OCI-LY1 (cell line): ENCODE results near the gene PTPRJ.

ENCODE experiments used
- EZH2 ChIP-seq: fragments of 200-600 bp; sonication (generic), shearing (Covaris generic); IDR thresholded peaks from 2 replicates; pipeline ENCODE4 v1.8.0; 2017; ENCODE audit warnings: borderline replicate concordance, mixed run types, mild to moderate bottlenecking, antibody characterized with exemption, low read length, moderate library complexity, mixed read lengths
- TF ChIP-seq, protein P1 (sequence below): fragments of 200-600 bp; sonication (generic), shearing (Covaris generic); IDR thresholded peaks from 2 replicates; pipeline ENCODE4 v1.5.1; 2017; ENCODE audit warnings: mild to moderate bottlenecking, antibody characterized with exemption, low read length, moderate library complexity, mixed read lengths

DNA sequence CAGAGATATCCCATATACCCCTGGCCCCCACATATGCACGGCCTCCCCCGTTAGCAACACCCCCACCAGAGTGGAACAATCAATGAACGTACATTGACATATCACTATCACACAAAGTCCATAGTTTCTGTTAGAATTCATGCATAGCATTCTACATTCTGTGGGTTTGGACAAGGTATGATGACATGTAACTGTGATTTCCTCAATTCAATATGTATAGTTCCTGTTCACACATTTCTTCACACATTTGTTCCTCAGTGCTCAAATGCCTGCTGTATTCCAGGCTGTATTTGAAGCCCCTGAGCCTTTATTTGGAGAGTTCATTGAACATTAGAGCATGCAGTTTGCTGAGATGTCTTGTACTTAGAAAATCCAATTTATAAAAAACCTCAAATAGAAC is 69.9 kb downstream of the PTPRJ start:
- TF ChIP-seq, protein P1, sequence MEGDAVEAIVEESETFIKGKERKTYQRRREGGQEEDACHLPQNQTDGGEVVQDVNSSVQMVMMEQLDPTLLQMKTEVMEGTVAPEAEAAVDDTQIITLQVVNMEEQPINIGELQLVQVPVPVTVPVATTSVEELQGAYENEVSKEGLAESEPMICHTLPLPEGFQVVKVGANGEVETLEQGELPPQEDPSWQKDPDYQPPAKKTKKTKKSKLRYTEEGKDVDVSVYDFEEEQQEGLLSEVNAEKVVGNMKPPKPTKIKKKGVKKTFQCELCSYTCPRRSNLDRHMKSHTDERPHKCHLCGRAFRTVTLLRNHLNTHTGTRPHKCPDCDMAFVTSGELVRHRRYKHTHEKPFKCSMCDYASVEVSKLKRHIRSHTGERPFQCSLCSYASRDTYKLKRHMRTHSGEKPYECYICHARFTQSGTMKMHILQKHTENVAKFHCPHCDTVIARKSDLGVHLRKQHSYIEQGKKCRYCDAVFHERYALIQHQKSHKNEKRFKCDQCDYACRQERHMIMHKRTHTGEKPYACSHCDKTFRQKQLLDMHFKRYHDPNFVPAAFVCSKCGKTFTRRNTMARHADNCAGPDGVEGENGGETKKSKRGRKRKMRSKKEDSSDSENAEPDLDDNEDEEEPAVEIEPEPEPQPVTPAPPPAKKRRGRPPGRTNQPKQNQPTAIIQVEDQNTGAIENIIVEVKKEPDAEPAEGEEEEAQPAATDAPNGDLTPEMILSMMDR = no peak
- TF ChIP-seq EZH2 = no peak
